Measurements from ENCODE around the gene RAB3GAP1. TPM values are rescaled to one million over a fixed set of nuclear protein-coding genes. Genes with fewer than 3 reads are reported as not detected.

Gene RAB3GAP1
- total and polyA plus RNA-seq, 12 donors: 17.5 to 64.2 (median 50.9) TPM

DNA sequence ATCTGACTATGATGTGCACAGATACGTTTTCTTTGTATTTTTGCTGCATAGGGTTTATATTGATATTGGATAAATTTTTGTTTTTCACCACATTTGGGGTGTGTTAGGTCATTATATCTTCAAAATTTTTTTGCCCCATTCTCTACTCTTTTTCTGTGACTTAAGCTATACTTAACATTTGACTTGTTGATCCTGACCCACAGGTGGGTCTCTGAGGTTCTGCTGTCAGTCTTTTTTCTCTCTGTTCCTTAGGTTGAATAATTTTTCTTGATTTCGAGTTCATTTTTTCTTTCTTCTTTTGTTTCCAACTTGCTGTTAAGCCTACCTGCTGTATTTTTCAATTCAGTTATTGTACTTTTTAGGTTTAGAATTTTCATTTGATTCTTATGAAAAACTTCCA lies 12.1 kb downstream of the RAB3GAP1 start:
- WGBS, 2 donors: 94 to 95% methylated on average over 2 of the region's 2 CpGs
- peaks cover 0 to 10% (median 0%) of the 10 kb centered on the region in 11 donors for H3K9me3 ChIP-seq
- DNase-seq: no peak
- no peaks in the 10 kb centered on the region for H3K27me3 ChIP-seq
- H3K36me3 ChIP-seq: peaks cover 0 to 39% (median 19%) of the 10 kb centered on the region in 9 donors
- no peak overlapping the region for H3K27ac ChIP-seq
- TF ChIP-seq, protein P1, sequence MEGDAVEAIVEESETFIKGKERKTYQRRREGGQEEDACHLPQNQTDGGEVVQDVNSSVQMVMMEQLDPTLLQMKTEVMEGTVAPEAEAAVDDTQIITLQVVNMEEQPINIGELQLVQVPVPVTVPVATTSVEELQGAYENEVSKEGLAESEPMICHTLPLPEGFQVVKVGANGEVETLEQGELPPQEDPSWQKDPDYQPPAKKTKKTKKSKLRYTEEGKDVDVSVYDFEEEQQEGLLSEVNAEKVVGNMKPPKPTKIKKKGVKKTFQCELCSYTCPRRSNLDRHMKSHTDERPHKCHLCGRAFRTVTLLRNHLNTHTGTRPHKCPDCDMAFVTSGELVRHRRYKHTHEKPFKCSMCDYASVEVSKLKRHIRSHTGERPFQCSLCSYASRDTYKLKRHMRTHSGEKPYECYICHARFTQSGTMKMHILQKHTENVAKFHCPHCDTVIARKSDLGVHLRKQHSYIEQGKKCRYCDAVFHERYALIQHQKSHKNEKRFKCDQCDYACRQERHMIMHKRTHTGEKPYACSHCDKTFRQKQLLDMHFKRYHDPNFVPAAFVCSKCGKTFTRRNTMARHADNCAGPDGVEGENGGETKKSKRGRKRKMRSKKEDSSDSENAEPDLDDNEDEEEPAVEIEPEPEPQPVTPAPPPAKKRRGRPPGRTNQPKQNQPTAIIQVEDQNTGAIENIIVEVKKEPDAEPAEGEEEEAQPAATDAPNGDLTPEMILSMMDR (IDR thresholded peaks at IDR 0.05): no peak
- intact Hi-C loops (cut with DNase I): no loop called here
- no peak overlapping the region for H3K4me3 ChIP-seq
- H3K4me1 ChIP-seq: peaks cover 0 to 32% (median 10%) of the 10 kb centered on the region in 9 donors
- ATAC-seq: no peak

DNA sequence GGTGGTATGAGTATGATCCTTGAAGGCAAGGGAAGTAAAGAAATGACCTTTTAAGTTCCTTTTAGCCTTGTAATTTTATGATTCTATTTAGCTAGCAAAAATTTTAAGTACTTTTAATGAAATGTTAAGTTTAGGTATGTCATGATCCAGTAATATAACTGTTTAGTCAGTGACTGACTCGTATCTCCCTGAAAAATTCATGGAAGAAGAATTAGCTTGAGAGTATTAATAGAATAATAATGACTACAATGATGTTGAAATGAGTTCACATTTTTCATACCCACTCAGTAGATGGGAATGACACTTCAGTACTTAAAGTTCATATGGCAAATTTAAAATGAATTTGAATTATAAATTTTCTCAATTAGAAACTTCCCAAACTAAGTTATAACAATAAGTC lies 14.6 kb downstream of the RAB3GAP1 start:
- Histone ChIP-seq H3K4me1 (peaks cover 0 to 28% (median 10%) of the 10 kb centered on the region in 9 donors), H3K27ac (no peak overlapping the region), H3K36me3 (peaks cover 0 to 25% (median 4%) of the 10 kb centered on the region in 9 donors), H3K9me3 (peaks cover 0 to 13% (median 0%) of the 10 kb centered on the region in 11 donors), H3K4me3 (no peak overlapping the region), H3K27me3 (no peaks in the 10 kb centered on the region)
- ATAC-seq (no peak), DNase-seq (no peak)
- TF ChIP-seq, protein P1 (IDR thresholded peaks at IDR 0.05): no peak
- intact Hi-C loops (cut with DNase I): no loop called here
- WGBS, 2 donors: 45 to 55% methylated on average over 1 of the region's 1 CpG

DNA sequence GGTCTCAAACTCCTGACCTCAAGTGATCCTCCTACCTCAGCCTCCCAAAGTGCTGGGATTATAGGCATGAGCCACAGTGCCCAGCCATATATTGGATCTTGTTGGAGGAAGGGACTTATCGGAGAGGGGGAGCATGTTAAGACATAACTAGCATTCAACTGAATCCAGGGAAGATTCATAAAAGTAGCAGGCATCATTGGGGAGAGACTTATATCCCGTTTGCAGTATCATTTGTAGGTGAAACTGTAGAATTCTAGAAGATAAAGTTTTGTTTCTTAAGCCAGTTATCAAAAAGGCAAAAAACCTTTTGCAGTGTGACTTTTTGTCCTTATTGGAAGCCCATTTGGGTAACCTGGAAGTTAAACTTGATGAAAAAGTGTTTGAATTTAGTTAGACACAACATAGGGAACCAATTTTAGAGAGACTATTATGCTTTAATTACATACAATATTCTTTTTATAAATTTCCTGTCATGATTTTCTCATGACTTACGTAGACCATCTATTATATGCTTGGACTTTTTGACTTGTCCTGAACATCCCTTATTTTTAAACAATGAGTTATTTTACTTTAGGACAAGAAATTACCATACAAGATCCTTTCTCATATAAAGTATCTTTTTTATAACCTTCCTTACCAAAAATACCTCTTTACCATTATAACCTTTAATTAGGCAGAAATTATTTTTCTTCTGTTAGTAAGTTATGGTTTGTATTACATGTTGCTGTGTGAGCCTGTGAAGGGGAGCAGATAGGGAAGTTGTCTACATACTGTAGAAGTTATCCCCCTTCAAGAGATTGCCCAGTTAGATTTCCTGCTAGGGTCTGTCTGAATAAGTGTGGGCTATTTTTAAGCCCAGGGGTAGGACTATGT lies 20.3 kb downstream of the RAB3GAP1 start:
- TF ChIP-seq, protein P1 (IDR thresholded peaks at IDR 0.05): no peak
- WGBS, 2 donors: 98 to 99% methylated on average over 3 of the region's 3 CpGs
- no peak overlapping the region for H3K4me3 ChIP-seq
- H3K27ac ChIP-seq: no peak overlapping the region
- H3K4me1 ChIP-seq: peaks cover 0 to 11% (median 5%) of the 10 kb centered on the region in 9 donors
- ATAC-seq (no peak), DNase-seq (no peak)
- intact Hi-C loops (cut with DNase I): no loop called here
- H3K9me3 ChIP-seq: peaks cover 0 to 29% (median 11%) of the 10 kb centered on the region in 11 donors
- peaks cover 0 to 21% (median 3%) of the 10 kb centered on the region in 9 donors for H3K36me3 ChIP-seq
- H3K27me3 ChIP-seq: no peaks in the 10 kb centered on the region

DNA sequence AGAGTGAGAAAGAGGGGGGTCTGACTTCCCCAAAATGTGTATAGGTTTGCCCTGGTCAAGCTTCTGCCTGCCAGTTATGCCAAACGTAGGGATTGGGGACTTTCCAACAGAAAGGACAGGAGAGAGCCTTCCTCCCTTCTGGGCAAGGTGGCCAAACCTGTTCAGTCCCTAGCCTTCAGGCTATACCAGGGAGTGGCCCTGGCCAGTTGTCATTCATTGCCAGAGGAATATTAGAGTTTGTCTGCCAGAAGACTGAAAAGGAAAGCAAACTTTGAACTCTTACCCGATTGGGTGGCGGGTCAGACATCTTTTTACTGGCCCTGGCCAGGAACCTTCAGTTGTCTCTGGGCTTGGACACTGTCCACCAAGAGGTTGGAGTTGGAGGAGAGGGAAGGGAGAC lies 22.1 kb downstream of the RAB3GAP1 start:
- WGBS, 2 donors: 86 to 96% methylated on average over 3 of the region's 3 CpGs
- peaks cover 0 to 7% (median 0%) of the 10 kb centered on the region in 9 donors for H3K4me1 ChIP-seq
- H3K9me3 ChIP-seq: peaks cover 0 to 29% (median 11%) of the 10 kb centered on the region in 11 donors
- no peaks in the 10 kb centered on the region for H3K27me3 ChIP-seq
- TF ChIP-seq, protein P1 (IDR thresholded peaks at IDR 0.05): no peak
- peaks cover 0 to 30% (median 6%) of the 10 kb centered on the region in 9 donors for H3K36me3 ChIP-seq
- ATAC-seq (peak in 3 of 8 donors; percentile 20 to 41 (median 31)), DNase-seq (no peak)
- H3K27ac ChIP-seq: no peak overlapping the region
- no peak overlapping the region for H3K4me3 ChIP-seq
- intact Hi-C loops (cut with DNase I): no loop called here

Measured in heart right ventricle (tissue), 16 donors.